Endothelial cell of umbilical vein (primary cell): ENCODE measurements around the gene KCND2.

ENCODE experiments used
- EZH2 ChIP-seq: IDR thresholded peaks from 2 replicates; pipeline ENCODE4 v1.6.1; 2012; ENCODE audit warnings: borderline replicate concordance, low read depth, mild to moderate bottlenecking, moderate library complexity, low read length, inconsistent platforms; ENCODE audit not compliant: severe bottlenecking
- FOS ChIP-seq: IDR thresholded peaks from 2 replicates; pipeline ENCODE4 v1.6.1; 2011; ENCODE audit warnings: mild to moderate bottlenecking, low read length, moderate library complexity, borderline replicate concordance; ENCODE audit not compliant: insufficient read depth
- GATA2 ChIP-seq: IDR thresholded peaks from 2 replicates; pipeline ENCODE4 v1.7.0; 2011; ENCODE audit warnings: low read depth, mild to moderate bottlenecking, moderate library complexity, mixed read lengths, low read length; ENCODE audit not compliant: insufficient read length, insufficient read depth
- JUN ChIP-seq: IDR thresholded peaks from 2 replicates; pipeline ENCODE4 v1.6.1; 2011; ENCODE audit warnings: borderline replicate concordance, low read depth; ENCODE audit not compliant: insufficient read length, insufficient read depth
- MAX ChIP-seq: IDR thresholded peaks from 2 replicates; pipeline ENCODE4 v1.6.1; 2011; ENCODE audit not compliant: insufficient read depth, insufficient read length
- MYC ChIP-seq: IDR thresholded peaks from one replicate; pipeline ENCODE4 v1.6.1; 2011; ENCODE audit warnings: mild to moderate bottlenecking, low read depth, low read length
- POLR2A ChIP-seq: IDR thresholded peaks from 2 replicates; pipeline ENCODE4 v1.6.1; 2012; ENCODE audit warnings: low read depth, mild to moderate bottlenecking, control low read depth, low read length
- POLR2AphosphoS5 ChIP-seq: IDR thresholded peaks from 2 replicates; pipeline ENCODE4 v1.6.1; 2012; ENCODE audit warnings: low read depth, mild to moderate bottlenecking, control low read depth, low read length, moderate library complexity; ENCODE audit not compliant: insufficient read depth
- TF ChIP-seq, protein P1 (sequence below), 2 donors: IDR thresholded peaks; 1 replicate in 1 of 2; 2 replicates in 1 of 2; pipeline ENCODE4 v1.5.1; 2011; ENCODE audit warnings: low read length in 2 of 2, mild to moderate bottlenecking in 2 of 2, moderate library complexity in 2 of 2, control low read depth in 1 of 2, inconsistent platforms in 1 of 2, low read depth in 1 of 2; ENCODE audit not compliant: insufficient read depth in 1 of 2; ENCODE audit errors: extremely low read depth in 1 of 2

- no peak for TF ChIP-seq POLR2A
- no peak for TF ChIP-seq EZH2
- TF ChIP-seq, protein P1, sequence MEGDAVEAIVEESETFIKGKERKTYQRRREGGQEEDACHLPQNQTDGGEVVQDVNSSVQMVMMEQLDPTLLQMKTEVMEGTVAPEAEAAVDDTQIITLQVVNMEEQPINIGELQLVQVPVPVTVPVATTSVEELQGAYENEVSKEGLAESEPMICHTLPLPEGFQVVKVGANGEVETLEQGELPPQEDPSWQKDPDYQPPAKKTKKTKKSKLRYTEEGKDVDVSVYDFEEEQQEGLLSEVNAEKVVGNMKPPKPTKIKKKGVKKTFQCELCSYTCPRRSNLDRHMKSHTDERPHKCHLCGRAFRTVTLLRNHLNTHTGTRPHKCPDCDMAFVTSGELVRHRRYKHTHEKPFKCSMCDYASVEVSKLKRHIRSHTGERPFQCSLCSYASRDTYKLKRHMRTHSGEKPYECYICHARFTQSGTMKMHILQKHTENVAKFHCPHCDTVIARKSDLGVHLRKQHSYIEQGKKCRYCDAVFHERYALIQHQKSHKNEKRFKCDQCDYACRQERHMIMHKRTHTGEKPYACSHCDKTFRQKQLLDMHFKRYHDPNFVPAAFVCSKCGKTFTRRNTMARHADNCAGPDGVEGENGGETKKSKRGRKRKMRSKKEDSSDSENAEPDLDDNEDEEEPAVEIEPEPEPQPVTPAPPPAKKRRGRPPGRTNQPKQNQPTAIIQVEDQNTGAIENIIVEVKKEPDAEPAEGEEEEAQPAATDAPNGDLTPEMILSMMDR (IDR thresholded peaks at IDR 0.05; ENCODE audit: extremely low read depth in 1 of 2, insufficient read depth in 1 of 2, low read depth in 1 of 2, low read length in 2 of 2), result no peak
- no peak for TF ChIP-seq JUN
- no peak for TF ChIP-seq MAX
- TF ChIP-seq POLR2AphosphoS5, result no peak
- no peak for TF ChIP-seq GATA2
- no peak for TF ChIP-seq MYC
- no peak for TF ChIP-seq FOS
Measured at GRCh38 chr7:120729245-120729644, 456.3 kb downstream of the KCND2 start.
